Activated naive CD4-positive, alpha-beta T cell treated with Interleukin-2 at 50 U/mL for 16 hours (primary cell): Measurements from ENCODE around the gene SH3PXD2A.

ENCODE experiments used
- DNase-seq: peaks from one replicate; pipeline ENCODE4 v3.0.0-alpha.2; 2020

Gene SH3PXD2A

DNA sequence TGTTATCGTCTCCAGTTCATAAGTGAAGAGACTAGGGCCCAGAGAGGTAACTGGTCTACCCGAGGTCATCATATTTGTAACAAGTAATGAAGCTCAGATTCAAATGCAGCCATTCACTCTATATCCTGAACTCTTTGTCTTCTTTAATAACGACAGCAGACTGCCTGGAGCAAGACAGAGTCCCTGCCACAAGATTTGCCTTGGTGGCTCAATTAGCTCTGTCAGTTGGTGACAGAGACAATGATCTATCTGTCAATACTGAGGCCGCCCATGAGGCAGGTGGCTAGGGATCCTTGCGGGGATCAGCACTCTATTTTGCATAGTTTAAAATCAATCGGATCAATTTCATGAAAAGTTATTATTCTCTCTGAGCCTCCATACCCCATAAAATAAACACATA lies 43.9 kb downstream of the SH3PXD2A start:
- DNase-seq = no peak

DNA sequence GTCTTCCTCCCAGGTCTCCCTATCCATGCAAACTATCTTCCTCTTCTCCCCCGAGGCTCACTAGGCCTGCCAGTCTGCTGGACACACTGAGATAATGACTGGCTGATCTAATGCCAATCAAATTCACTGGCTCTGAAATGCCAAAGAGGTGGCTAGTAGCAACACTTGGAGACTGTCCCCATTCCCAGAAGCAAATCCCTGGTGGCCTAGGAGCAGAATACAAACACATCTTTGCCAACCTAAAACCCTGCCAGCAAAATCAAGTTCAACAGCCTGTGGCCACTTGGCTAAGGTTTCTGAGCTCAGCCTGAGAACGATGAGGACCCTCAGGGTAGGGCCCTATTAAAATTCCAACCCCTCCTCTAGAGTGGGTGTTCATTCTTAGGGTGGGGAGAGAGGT lies 46.6 kb downstream of the SH3PXD2A start:
- DNase-seq = no peak

DNA sequence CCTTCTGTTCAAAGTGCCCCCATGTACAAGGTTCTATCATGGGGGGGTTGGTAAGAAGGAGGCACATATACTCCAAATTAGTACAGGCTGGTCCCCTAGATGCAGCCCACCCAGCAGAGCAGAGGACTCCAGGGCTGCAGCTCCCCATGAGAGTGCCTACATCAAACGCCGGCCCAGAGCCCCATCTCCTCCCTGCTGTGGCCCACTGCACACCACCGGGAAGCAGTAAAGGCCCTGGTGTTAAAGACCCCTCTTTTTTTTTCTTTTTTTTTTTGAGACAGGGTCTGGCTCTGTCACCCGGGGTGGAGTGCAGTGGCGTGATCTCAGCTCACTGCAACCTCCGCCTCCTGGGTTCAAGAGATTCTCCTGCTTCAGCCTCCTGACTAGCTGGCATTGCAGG lies 47.4 kb downstream of the SH3PXD2A start:
- no peak for DNase-seq

DNA sequence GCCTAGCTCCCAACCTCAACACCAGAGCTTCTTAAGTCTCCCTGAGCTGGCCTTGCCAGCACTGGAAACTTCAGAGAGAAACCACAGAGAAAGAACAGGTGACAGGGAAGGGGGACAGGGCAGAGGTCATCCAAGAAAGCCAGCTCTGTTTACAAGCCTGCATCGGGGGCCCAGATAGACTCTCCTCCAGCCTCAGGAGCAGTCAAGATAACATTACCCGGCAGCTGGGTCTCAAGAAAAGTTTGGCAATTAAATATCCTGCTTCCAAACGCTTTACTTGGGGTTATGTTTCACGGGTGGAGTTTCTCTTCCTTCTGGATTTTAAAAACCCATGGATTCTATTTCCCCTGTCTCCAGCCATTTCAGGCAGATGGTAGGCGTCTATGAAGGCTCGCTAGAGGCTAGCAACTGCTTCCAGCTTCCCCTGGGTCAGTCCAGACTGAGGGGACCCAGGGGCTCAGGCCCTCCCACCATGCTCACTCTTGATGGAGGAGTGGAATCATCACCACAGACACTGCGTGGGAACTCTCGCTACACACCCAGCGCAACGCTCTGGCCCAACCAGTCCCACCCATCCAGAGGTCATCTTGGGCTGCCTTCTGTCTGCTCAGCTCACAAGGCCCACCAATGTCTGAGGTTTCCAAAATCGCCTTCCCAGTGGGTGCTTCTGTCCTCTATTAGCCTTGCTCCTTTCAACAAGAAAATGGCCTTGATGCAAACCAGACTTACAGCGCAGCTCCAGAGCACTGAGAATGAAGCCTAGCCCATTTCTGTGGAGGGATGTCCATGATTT lies 48.8 kb downstream of the SH3PXD2A start:
- no peak for DNase-seq

DNA sequence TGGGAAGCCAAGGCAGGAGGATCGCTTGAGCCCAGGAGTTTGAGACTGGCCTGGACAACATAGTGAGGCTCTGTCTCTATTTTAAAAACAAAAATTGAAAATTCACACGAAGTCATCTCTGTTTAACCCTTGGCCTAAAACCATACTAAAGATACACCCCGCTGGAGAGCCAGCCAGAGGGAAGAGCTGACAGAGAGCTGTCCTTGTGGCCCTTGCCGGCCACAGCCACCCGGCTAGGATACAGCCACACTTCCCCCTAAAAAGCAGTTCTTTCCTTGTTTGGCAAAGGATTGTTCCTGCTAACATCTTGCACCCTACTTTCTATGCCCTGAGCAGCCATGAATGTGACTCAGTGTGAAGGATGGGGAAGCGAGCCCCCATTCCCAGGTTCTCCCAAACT lies 49.6 kb downstream of the SH3PXD2A start:
- DNase-seq = no peak

DNA sequence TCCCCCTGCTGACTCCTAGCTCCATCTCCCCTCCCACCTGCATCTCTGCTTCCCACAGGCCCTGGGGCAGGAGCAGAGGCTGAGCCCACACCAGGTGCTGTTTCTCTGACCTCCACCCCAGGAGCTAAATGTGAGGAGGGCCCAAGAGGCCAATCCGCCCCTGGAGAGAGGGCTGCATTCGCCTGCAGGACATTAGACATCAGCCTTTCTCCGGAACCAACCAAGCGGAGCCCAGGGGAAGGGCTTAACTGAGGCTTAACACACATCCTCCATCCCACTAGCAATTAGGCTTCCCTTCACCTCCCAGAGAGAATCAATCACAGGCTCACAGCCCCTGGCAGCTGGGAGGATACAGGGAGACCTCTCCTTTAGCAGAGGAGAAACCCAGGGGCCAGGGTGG lies 50.5 kb downstream of the SH3PXD2A start:
- no peak for DNase-seq

DNA sequence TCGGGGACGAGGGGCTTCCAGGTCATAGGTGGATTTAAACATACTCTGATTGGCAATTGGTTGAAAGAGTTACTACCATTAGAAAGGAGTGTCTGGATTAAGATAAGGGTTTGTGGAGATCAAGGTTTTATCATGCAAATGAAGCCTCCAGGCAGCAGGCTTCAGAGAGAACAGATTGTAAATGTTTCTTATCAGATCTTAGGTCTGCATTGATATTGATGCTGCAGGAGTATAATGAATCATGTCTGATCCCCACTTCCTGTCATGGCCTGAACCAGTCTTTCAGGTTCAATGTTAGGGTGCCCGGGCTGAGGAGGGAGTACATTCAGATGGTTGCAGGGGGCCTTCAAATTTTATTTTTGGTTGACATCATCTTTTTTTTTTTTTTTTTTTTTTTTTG lies 51.4 kb downstream of the SH3PXD2A start:
- DNase-seq = peak; percentile 15

DNA sequence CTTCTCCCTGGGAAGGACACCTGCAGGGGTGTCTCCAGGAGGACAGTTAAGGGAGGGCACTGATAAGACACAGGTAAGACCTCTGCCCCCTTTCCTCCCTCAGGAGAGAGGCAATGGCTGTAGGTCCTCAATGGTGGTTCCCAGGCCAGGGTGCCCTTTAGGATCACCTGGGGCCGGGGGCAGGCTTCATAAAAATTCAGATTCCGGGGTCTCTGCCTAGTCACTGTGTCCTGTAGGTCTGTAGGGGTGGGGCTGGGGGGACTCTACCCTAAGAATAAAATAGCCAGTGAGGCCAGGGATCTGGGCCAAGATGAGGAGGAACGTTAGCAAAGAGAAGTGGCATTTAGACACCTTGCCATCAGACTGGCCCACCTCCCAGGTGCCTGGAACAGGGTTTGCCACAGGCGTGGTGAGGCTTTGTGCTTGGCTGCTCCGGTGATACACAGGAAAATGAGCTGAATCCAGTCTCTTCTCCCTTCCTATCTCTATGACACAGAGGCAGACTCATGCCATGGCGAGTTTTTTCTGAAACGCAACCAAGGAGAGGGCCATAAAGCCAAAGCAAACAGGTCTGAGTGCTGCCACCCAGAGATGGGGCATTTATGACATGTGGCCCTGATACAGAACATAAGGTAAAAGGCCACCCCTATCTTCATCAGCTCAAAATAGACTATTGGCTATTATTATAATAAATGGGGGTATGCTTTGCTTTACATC lies 52.6 kb downstream of the SH3PXD2A start:
- DNase-seq = no peak

DNA sequence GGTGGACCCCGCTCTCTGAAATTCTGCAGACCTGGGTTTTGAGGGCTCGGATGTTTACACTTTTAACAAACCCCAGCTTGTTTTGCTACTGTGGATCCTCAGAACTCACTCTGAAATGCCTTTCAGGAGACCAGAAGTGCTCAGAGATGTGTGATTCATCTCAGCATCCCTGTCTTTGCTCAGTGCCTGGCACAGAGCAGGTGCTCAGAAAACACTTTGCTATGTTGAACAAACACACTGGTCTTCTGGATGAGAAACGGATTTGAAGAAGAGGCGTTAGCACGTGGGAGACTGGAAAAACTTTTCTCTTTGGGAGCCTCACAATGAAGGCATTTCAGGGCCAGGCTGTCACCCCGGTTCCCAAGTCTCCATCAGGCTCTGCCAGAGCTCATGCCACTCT lies 53.3 kb downstream of the SH3PXD2A start:
- no peak for DNase-seq

DNA sequence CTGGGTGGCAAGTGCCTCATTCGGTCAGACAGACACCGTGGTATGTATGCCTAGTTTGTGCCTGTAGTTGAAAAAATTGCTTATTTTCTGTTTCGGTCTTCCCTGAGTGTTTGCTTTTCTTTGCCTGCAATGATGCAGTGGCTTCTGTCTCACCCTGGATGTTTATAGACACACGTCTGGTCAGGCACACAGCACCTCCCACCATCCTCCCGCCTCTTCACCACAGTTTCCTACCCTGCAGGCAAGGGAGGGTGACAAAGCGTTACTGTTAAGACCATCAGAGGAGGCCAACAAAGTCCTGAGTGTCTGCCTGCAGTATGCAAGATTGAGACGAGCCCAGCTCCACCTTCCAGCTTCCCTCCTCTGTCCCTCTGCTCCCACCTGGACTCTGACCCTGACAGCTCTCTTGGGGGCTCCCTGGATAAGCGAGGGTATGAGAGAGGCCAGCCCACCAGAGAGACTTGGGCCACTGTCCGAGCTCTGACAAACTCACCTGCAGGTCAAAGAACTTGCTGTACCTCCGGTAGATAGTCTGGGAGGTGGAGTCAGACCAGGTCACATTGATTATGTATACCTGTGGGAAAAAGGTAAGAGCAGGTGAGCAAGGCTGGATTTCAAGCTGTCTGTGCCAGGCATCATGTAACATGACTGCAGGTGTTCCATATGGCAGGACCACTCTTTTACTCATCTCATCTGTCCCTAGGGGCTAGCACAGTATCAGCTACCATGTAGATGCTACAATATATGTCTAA lies 54.4 kb downstream of the SH3PXD2A start:
- peak; percentile 55 for DNase-seq

DNA sequence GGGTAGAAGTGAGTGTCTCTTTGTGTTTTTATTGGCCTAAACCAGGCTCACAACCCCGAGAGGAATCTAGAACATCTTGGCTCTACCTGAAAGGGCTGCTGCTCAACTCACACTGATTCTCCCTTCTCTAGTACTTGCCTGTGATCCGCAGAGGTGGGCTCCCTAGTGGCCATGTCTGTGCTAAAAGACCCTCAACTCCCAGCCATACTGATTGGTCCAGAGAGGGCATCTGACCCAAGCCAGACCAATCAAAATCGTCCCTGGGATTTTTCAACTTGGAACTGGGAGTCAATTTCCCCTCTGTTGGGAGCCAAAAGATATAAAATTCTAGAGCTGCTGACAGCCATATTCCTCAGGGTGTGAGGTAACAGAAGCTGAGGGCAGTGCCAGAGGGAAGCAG lies 55.3 kb downstream of the SH3PXD2A start:
- DNase-seq = no peak

DNA sequence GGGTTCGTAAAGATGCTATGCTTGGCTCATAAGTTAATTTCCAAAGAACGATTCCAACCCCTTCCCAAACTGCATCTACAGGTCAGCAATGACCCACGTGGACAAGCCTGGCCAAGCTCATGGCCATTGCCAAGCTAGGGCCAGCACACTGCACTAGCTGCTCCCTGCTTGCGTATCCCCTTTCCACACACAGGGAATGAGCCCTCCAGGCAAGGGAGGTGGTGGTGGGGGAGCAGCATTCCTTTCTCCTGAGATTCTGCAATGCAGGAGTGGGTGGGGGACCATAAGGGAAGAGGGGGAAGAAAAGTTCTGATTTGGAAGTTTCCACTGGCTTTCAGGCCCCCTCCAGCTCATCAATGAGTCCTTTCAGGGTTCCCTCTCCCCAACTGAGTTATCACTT lies 56.0 kb downstream of the SH3PXD2A start:
- DNase-seq = no peak

DNA sequence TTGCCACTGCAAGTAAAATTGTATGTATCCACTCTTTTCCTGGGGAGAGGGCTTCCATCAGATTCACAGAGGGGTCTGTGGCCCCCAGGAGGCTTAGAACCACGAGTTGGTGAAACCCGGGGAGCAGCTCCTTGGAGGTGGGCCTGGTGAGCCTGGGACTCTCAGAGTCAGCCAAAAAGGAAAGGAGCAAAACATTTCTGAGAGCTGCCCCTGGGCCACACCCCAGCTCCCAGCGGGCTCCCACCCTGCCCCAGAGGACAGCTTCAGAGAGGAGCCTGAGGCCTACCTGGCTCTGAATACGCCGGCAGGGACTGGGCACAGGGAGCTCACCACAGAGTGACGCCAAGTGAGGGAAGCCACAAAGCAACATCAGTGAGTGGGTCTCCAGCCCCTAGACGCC lies 56.9 kb downstream of the SH3PXD2A start:
- no peak for DNase-seq

DNA sequence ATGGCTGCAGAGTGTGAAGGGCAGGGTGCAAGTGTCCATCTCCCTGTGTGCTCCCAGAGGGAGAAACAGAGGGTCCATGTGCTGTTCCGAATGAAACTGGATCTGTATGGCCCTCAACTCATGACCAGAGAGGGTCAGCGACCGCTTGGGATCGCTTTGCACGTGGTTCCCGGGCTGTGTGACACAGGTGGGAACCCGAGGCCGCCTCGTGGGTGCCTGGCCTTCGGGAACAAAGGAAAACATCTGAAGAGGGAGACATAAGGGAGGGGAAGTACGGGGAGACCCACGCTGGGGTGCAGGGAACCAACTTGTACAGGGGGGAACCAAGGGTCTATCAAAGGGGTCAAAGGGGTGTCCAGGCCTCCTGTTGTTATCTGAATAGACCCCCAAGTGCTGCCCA lies 57.5 kb downstream of the SH3PXD2A start:
- DNase-seq = no peak

DNA sequence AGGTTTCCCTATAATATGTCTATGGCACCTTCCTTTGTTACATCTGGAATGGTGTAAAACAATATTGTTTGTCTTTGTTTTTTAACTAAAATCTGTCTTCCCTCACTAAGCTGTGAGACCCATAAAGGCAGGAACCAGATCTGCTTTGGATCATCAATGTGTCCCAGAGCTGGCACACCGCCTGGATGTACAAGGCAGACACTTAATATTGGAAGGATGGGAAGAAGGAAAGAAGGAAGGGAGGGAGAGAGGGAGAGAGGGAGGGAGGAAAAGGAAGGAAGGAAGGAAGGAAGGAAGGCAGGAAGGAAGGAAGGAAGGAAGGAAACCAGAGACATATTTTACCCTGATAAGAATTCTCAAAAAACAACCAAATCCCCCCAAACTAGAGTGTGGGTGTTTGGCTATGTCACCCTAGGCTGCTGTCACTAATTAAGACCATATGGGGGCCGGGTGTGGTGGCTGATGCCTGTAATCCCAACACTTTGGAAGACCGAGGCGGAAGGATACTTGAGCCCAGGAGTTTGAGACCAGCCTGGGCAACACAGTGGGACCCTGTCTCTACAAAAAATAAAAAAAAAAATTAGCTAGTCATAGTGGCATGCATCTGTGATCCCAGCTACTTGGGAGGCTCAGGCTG lies 59.6 kb downstream of the SH3PXD2A start:
- no peak for DNase-seq

DNA sequence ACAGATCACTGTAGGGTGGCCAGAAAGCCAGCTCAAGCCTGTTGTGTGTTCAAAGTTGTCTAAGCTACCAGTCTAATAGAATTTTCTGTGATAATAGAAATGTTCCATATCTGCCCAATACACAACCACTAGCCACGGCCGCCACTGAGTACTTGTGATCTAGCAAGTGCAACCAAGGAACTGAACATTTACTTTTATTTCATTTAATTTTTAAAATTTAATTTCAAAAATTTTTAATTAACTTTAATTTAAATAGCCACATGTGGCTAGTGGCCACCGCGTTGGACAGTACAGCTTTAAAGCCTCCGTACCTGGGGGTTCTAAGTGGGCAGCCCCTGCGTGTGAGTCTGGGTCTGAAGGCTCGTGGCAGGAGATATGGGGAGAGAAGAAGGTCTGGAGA lies 60.4 kb downstream of the SH3PXD2A start:
- DNase-seq = no peak

DNA sequence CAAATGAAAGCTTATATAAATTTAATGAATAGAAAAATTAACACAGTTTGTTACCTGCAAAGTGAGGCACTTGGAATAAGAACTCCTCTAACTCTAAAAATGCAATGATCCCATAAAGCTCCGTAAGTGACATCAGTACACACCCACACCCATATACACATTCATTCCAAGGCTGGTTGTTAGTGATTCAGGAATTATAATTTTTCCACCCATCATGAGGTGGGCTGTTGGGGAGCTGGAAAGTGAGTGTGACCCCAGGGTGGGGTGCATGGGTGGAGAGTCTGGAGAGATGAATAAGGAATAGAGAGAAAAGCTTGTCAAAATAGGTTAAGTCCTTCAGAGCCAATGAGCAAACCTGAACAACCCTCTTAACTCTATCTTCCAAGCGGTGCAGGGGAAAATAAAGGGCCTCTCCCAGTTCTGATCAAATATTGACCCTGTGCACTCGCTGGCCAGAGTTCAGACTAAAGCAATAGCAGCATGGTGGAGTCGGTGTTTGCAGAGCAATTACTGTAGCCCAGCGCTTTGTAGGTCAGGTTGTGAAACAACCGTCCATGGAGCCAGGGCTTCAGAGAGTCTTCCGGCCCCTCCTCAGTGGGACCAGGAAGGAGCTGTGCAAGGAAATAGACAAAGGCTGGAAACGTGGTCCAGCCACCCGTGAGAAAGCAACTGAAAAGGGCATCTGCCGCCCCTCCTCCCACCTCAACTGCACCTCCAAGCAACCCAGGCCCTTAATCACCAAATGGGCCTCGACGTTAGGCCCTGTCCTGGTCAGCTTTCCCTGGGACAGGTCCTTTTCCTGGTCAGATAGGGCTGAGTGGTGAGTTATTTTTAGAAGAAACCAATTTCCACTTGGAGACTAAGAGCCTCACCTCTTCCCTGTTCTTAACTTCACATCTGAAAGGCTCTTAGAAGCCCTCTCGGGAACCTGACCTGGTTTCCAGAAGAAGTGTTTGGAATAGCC lies 61.2 kb downstream of the SH3PXD2A start:
- no peak for DNase-seq

DNA sequence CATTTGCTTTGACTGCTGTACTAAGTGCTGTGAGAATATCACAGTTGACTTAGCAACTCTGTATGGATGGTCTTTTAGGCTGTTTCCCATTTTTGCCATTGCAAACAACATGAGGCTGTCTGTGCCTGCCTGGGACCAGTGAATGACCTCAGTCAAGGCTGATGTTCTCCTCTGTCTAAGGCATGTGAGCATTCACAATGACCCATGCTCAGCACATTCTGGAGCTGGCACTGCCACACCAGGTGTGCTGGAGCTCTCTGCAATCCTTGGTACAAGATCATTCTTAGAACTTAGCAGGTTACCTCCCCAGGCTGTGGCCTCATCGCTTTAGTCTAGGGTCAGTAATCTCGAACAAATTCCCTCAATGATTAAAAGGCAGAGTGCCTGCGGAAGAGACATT lies 61.9 kb downstream of the SH3PXD2A start:
- no peak for DNase-seq

DNA sequence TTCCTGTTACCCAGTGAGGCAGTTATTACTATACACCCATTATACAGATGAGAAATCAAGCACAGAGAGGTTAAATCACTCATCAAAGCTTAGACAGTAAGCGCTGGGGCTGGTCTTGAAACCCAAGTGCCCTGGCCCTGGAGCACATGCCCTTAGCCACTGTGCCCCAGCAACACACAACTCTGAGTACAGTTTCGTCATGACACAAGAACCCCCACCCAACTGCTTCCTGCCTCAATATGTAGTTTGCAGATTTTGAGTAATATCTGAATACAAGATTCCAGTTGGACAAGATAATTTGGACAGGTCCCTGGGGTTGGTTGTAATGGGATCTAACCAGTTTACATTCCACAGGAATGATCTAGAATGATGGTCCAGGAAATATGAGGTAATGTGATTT lies 62.8 kb downstream of the SH3PXD2A start:
- no peak for DNase-seq

DNA sequence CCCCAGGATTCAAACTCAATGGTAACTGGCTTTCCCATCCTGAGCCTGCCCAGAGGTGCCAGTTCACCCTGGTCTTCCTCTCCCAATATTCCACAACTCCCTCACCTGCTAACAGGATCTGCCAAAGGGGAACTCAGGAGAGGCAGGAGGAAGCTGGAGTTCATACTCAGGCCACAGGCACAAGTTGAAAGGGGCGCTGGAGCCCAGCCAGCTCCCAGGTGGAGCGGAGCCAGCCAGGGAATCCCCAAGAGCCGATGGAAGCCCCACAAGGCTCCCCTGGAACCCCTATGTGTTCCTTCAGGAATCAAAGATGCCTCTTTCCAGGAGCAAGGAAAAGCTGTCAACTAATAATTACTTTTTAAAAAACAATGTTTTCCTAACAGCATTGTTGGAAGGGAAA lies 63.5 kb downstream of the SH3PXD2A start:
- no peak for DNase-seq

DNA sequence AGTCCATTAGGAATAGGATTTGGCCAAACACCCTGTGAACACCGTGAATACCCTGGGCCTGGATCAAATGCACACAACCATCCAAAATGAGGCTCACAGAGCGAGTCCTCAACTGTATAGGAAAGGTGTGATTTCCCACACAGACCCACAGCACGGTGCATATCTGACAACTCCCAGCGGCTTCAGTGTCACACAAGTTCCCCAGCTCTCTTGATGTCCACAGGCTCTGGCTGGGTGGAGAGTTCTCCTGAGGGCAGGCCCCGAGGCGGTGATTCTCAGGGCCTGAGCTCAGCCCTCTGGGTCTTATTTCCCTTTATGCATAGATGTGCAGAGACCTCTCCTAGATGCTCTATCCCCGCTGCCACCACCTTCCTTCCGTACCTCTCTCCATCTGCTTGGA lies 64.1 kb downstream of the SH3PXD2A start:
- DNase-seq = no peak

DNA sequence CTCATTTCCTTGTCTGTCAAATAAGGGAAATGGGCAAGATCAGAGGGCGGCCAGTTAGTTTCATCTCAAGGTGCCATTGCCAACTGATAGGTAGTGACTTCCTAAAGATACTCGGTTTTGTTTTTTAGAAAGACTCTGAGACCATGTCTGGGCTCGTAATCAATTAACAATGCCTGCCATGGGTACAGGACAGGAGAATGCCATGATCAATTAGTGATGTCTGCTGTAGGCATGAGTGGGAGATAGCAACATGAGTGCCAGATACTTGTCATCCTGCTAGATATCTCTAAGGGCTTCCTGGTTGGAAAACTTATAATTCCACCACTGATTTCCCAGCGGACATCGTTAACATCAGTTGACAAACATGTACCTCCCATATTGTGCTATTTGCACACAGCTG lies 64.8 kb downstream of the SH3PXD2A start:
- no peak for DNase-seq
